ENCODE results near the gene C12orf56. TPM values are rescaled to one million over a fixed set of nuclear protein-coding genes. Genes with fewer than 3 reads are reported as not detected.

C12orf56 gene
- total RNA-seq, 1 experiment from 2014 or later = 8.1 TPM

DNA sequence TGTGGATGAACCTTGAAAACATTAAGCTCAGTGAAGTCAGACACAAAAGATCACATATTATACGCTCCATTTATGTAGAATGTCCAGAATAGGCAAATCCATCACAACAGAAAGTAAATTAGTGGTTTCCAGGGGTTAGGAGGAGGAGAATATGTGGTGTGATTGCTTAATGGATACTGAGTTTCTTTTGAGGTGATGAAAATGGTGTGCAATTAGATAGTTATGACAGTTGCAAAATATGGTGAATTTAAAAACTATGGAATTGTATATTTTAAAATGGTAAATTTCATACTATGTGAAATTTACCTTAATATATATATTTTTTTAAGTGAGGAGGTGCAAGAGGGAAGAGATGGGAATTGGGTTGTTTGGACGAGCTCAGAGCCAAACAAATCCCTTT is 122.1 kb downstream of the C12orf56 start:
- no peak for TF ChIP-seq EZH2phosphoT487 (IDR thresholded peaks at IDR 0.05; ENCODE audit: borderline replicate concordance, low read length)
- no peak for TF ChIP-seq CTCF (conservative IDR thresholded peaks at IDR 0.05; ENCODE audit: low read depth, low read length)
- TF ChIP-seq EZH2 (IDR thresholded peaks at IDR 0.05; ENCODE audit: low read length, unreplicated experiment) = no peak
- POLR2A ChIA-PET (ENCODE audit: unreplicated experiment) = no interaction called here
- Histone ChIP-seq H3K79me2 (ENCODE audit: low read length) (no peaks in the 10 kb centered on the region), H3K36me3 (ENCODE audit: low read depth, low read length) (no peaks in the 10 kb centered on the region), H3K9me2 (replicated peaks; ENCODE audit: low read length) (no peaks in the 10 kb centered on the region), H4K20me1 (ENCODE audit: low read length) (no peaks in the 10 kb centered on the region), H3K9me3 (ENCODE audit: low read length) (no peaks in the 10 kb centered on the region), H2AFZ (ENCODE audit: low read length) (no peak overlapping the region), H3K27me3 (ENCODE audit: low read length) (no peaks in the 10 kb centered on the region), H3K4me3 (ENCODE audit: low read length) (no peak overlapping the region), H3K4me2 (ENCODE audit: low read length) (no peak overlapping the region), H3K9ac (ENCODE audit: low read length) (no peak overlapping the region), H3F3A (ENCODE audit: low read length, unreplicated experiment) (no peaks in the 10 kb centered on the region), H3K27ac (ENCODE audit: low read length) (no peak overlapping the region), H3K4me1 (ENCODE audit: insufficient read depth, low read length) (peaks cover under 1% of the 10 kb centered on the region; the same call in 1 of the 2 replicates)
- intact Hi-C loops (cut with micrococcal nuclease) = no loop called here
- DNase-seq (no peak), ATAC-seq (no peak)
- CTCF ChIA-PET = no interaction called here
- BruUV-seq (replicated peaks) = no TSS peak

- ATAC-seq = no peak
- Histone ChIP-seq H3F3A (ENCODE audit: low read length, unreplicated experiment) (no peaks in the 10 kb centered on the region), H3K79me2 (ENCODE audit: low read length) (no peaks in the 10 kb centered on the region), H3K27me3 (ENCODE audit: low read length) (no peaks in the 10 kb centered on the region), H2AFZ (ENCODE audit: low read length) (no peak overlapping the region), H3K4me3 (ENCODE audit: low read length) (no peak overlapping the region), H3K9me3 (ENCODE audit: low read length) (no peaks in the 10 kb centered on the region), H4K20me1 (ENCODE audit: low read length) (no peaks in the 10 kb centered on the region), H3K27ac (ENCODE audit: low read length) (no peak overlapping the region), H3K9ac (ENCODE audit: low read length) (no peak overlapping the region), H3K4me2 (ENCODE audit: low read length) (no peak overlapping the region), H3K4me1 (ENCODE audit: insufficient read depth, low read length) (no peaks in the 10 kb centered on the region), H3K9me2 (replicated peaks; ENCODE audit: low read length) (no peaks in the 10 kb centered on the region), H3K36me3 (ENCODE audit: low read depth, low read length) (no peaks in the 10 kb centered on the region)
- BruUV-seq (replicated peaks) = no TSS peak
- POLR2A ChIA-PET (ENCODE audit: unreplicated experiment) = no interaction called here
- CTCF ChIA-PET = no interaction called here
- no peak for TF ChIP-seq EZH2phosphoT487 (IDR thresholded peaks at IDR 0.05; ENCODE audit: borderline replicate concordance, low read length)
- TF ChIP-seq EZH2 (IDR thresholded peaks at IDR 0.05; ENCODE audit: low read length, unreplicated experiment) = no peak
- TF ChIP-seq CTCF (conservative IDR thresholded peaks at IDR 0.05; ENCODE audit: low read depth, low read length) = no peak
- intact Hi-C loops (cut with micrococcal nuclease) = no loop called here
- no peak for DNase-seq
Measured at GRCh38 chr12:64265839-64266238, 124.7 kb downstream of the C12orf56 start.

DNA sequence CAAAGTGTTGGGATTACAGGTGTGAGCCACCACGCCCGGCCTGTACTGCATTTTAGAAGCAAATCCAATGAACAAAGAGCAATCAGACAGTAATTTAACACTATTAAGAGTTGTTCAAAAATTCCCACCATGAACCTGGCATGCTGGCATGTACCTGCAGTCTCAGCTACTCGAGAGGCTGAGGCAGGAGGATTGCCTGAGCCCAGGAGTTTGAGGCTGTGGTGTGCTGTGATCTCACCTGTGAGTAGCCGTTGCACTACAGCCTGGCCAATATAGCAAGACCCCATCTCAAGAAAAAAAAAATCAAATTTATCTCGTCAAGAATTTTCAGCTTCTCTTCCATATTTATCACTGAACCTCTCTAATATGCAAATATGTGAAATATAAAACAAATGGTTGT is 128.7 kb downstream of the C12orf56 start:
- no peak for DNase-seq
- no peak for ATAC-seq
- TF ChIP-seq EZH2phosphoT487 (IDR thresholded peaks at IDR 0.05; ENCODE audit: borderline replicate concordance, low read length) (no peak), CTCF (conservative IDR thresholded peaks at IDR 0.05; ENCODE audit: low read depth, low read length) (no peak), EZH2 (IDR thresholded peaks at IDR 0.05; ENCODE audit: low read length, unreplicated experiment) (no peak)
- H2AFZ ChIP-seq (ENCODE audit: low read length) = no peak overlapping the region
- no peaks in the 10 kb centered on the region for H3K79me2 ChIP-seq (ENCODE audit: low read length)
- no peak overlapping the region for H3K4me2 ChIP-seq (ENCODE audit: low read length)
- BruUV-seq (replicated peaks) = no TSS peak
- intact Hi-C loops (cut with micrococcal nuclease) = no loop called here
- no peaks in the 10 kb centered on the region for H3K9me2 ChIP-seq (replicated peaks; ENCODE audit: low read length)
- no peak overlapping the region for H3K9ac ChIP-seq (ENCODE audit: low read length)
- no peak overlapping the region for H3K27ac ChIP-seq (ENCODE audit: low read length)
- H3K4me1 ChIP-seq (ENCODE audit: insufficient read depth, low read length) = no peaks in the 10 kb centered on the region
- no peaks in the 10 kb centered on the region for H3K27me3 ChIP-seq (ENCODE audit: low read length)
- H3F3A ChIP-seq (ENCODE audit: low read length, unreplicated experiment) = no peaks in the 10 kb centered on the region
- H3K4me3 ChIP-seq (ENCODE audit: low read length) = no peak overlapping the region
- POLR2A ChIA-PET (ENCODE audit: unreplicated experiment) = interaction anchor here (0.6 kb wide), 1 partner anchor 116 kb away, joined by 5 read pairs; no protein-coding TSS in a partner anchor
- H3K9me3 ChIP-seq (ENCODE audit: low read length) = no peaks in the 10 kb centered on the region
- CTCF ChIA-PET = no interaction called here
- H4K20me1 ChIP-seq (ENCODE audit: low read length) = no peaks in the 10 kb centered on the region
- no peaks in the 10 kb centered on the region for H3K36me3 ChIP-seq (ENCODE audit: low read depth, low read length)

All from PC-3 (cell line).